Loucy (cell line): ENCODE results near the gene SH2D6.

Experiments
- CTCF ChIP-seq: fragments of 200-600 bp; sonication (generic); conservative IDR thresholded peaks from 2 replicates; pipeline ENCODE4 v1.5.1; 2014; ENCODE audit warnings: mild to moderate bottlenecking, antibody characterized with exemption, low read length
- EZH2phosphoT487 ChIP-seq: fragments of 200-600 bp; IDR thresholded peaks from 2 replicates; pipeline ENCODE4 v1.6.1; 2018; ENCODE audit warnings: antibody characterized with exemption, mild to moderate bottlenecking, moderate library complexity, borderline replicate concordance

GRCh38 chr2:85457877-85458316 is 39.4 kb downstream of the SH2D6 start:
- TF ChIP-seq EZH2phosphoT487 (no peak), CTCF (no peak)
